ENCODE data around the gene ZCCHC4.

ZCCHC4 gene

GRCh38 chr4:25291158-25291733 lies 21.3 kb upstream of the ZCCHC4 start:
- no peak for TF ChIP-seq CTCF (IDR thresholded peaks at IDR 0.05; ENCODE audit: insufficient read depth, low read depth, low read length, missing control alignments)
- no peak overlapping the region for H3K4me3 ChIP-seq (ENCODE audit: low read length)
- DNase-seq (ENCODE audit: low read depth) = no peak

- no peak overlapping the region for H3K4me3 ChIP-seq (ENCODE audit: low read length)
- no peak for DNase-seq (ENCODE audit: low read depth)
- no peak for TF ChIP-seq CTCF (IDR thresholded peaks at IDR 0.05; ENCODE audit: insufficient read depth, low read depth, low read length, missing control alignments)
These were observed 14.9 kb upstream of the ZCCHC4 start for GRCh38 chr4:25297528-25298242.

GRCh38 chr4:25299476-25300203 lies 12.9 kb upstream of the ZCCHC4 start:
- no peak overlapping the region for H3K4me3 ChIP-seq (ENCODE audit: low read length)
- peak; percentile 24 for TF ChIP-seq CTCF (IDR thresholded peaks at IDR 0.05; ENCODE audit: insufficient read depth, low read depth, low read length, missing control alignments)
- peak; percentile 84 for DNase-seq (ENCODE audit: low read depth)

GRCh38 chr4:25301471-25301870 lies 11.1 kb upstream of the ZCCHC4 start:
- no peak overlapping the region for H3K4me3 ChIP-seq (ENCODE audit: low read length)
- no peak for TF ChIP-seq CTCF (IDR thresholded peaks at IDR 0.05; ENCODE audit: insufficient read depth, low read depth, low read length, missing control alignments)
- DNase-seq (ENCODE audit: low read depth) = no peak

- H3K4me3 ChIP-seq (ENCODE audit: low read length) = no peak overlapping the region
- no peak for TF ChIP-seq CTCF (IDR thresholded peaks at IDR 0.05; ENCODE audit: insufficient read depth, low read depth, low read length, missing control alignments)
- DNase-seq (ENCODE audit: low read depth) = no peak
These were observed 9.9 kb upstream of the ZCCHC4 start for GRCh38 chr4:25302626-25303025.

- no peak for TF ChIP-seq CTCF (IDR thresholded peaks at IDR 0.05; ENCODE audit: insufficient read depth, low read depth, low read length, missing control alignments)
These were observed 9.0 kb upstream of the ZCCHC4 start for GRCh38 chr4:25303578-25303977.

More at GRCh38 chr4:25303578-25303977, 9.0 kb upstream of the ZCCHC4 start:
- no peak for DNase-seq (ENCODE audit: low read depth)
- H3K4me3 ChIP-seq (ENCODE audit: low read length) = no peak overlapping the region
